SK-N-SH (cell line): ENCODE results near the gene RPL27. TPM values are rescaled to one million over a fixed set of nuclear protein-coding genes. Genes with fewer than 3 reads are reported as not detected.

Experiments used
- CTCF ChIA-PET: fragments of 300-600, 350-600 bp; formaldehyde crosslinking; extraction: SDS; loops from one replicate; lab custom pipeline; 2021; lab: Yijun Ruan, JAX
- POLR2A ChIA-PET: fragments of 350-600 bp; sonication (Branson Sonifier 250); formaldehyde crosslinking; extraction: SDS; loops from one replicate; lab custom pipeline; 2020; ENCODE audit warnings: antibody characterized with exemption, inconsistent platforms; lab: Yijun Ruan, JAX
- DNase-seq: peaks from one replicate; pipeline ENCODE4 v3.0.0; 2012
- H2AFZ ChIP-seq: fragments of 200-600 bp; sonication (generic); 2 replicates; pipeline ENCODE4 v1.8.1; 2016; ENCODE audit warnings: antibody characterized with exemption, mild to moderate bottlenecking, low read depth
- H3F3A ChIP-seq: fragments of 200-600 bp; sonication (generic); replicated peaks from 2 replicates; pipeline ENCODE3; 2016; ENCODE audit warnings: antibody characterized with exemption, mild to moderate bottlenecking; ENCODE audit not compliant: insufficient read depth
- H3K27ac ChIP-seq, 2 experiments: fragments of 200-500 bp in 1 of 2; fragments of 200-600 bp in 1 of 2; sonication (Bioruptor generic) in 1 of 2; sonication (generic), shearing (Covaris generic) in 1 of 2; 2 replicates each; pipeline versions ENCODE4 v1.5.1 to v1.6.1; 2014 to 2016; ENCODE audit warnings: low read depth in 2 of 2, inconsistent platforms in 1 of 2, low read length in 1 of 2, mild to moderate bottlenecking in 1 of 2, mixed read lengths in 1 of 2
- H3K27me3 ChIP-seq: fragments of 200-600 bp; sonication (generic), shearing (Covaris generic); 2 replicates; pipeline ENCODE4 v1.6.1; 2016; ENCODE audit warnings: mixed run types; ENCODE audit not compliant: insufficient read depth
- H3K36me3 ChIP-seq, 2 experiments: fragments of 200-500 bp in 1 of 2; fragments of 200-600 bp in 1 of 2; sonication (Bioruptor generic) in 1 of 2; sonication (generic) in 1 of 2; replicated peaks in 1 of 2; 2 replicates each; pipeline versions ENCODE3 to v1.5.1; 2014 to 2016; ENCODE audit warnings: low read length in 1 of 2, mild to moderate bottlenecking in 1 of 2; ENCODE audit not compliant: insufficient read depth in 2 of 2, control insufficient read depth in 1 of 2
- H3K4me1 ChIP-seq, 2 experiments: fragments of 200-500 bp in 1 of 2; fragments of 200-600 bp in 1 of 2; sonication (Bioruptor generic) in 1 of 2; sonication (generic), shearing (Covaris generic) in 1 of 2; 2 replicates each; pipeline versions ENCODE4 v1.5.1 to v1.6.1; 2014 to 2016; ENCODE audit warnings: low read depth in 1 of 2, low read length in 1 of 2, mixed run types in 1 of 2; ENCODE audit not compliant: insufficient read depth in 2 of 2, control insufficient read depth in 1 of 2
- H3K4me2 ChIP-seq: fragments of 200-600 bp; sonication (generic), shearing (Covaris generic); 2 replicates; pipeline ENCODE4 v1.6.1; 2017; ENCODE audit warnings: mixed run types
- H3K4me3 ChIP-seq, 2 experiments: fragments of 200-500 bp in 1 of 2; fragments of 200-600 bp in 1 of 2; sonication (Bioruptor generic) in 1 of 2; sonication (generic), shearing (Covaris generic) in 1 of 2; 2 replicates each; pipeline versions ENCODE4 v1.5.1 to v1.8.1; 2014 to 2016; ENCODE audit warnings: low read depth in 2 of 2, inconsistent platforms in 1 of 2, low read length in 1 of 2, mild to moderate bottlenecking in 1 of 2, mixed read lengths in 1 of 2, moderate library complexity in 1 of 2
- H3K79me2 ChIP-seq: fragments of 200-600 bp; sonication (generic); 2 replicates; pipeline ENCODE4 v1.8.1; 2017; ENCODE audit warnings: mild to moderate bottlenecking; ENCODE audit not compliant: insufficient read depth
- H3K9ac ChIP-seq: fragments of 200-600 bp; sonication (generic); 2 replicates; pipeline ENCODE4 v1.6.1; 2017; ENCODE audit warnings: mixed run types
- H3K9me2 ChIP-seq: fragments of 200-600 bp; sonication (generic); 2 replicates; pipeline ENCODE4 v1.6.1; 2017; ENCODE audit warnings: mixed run types
- H3K9me3 ChIP-seq: fragments of 200-600 bp; sonication (generic); 2 replicates; pipeline ENCODE4 v1.6.1; 2017; ENCODE audit warnings: mixed run types, mild to moderate bottlenecking, moderate library complexity
- H4K20me1 ChIP-seq: fragments of 200-600 bp; sonication (generic); 2 replicates; pipeline ENCODE4 v1.6.1; 2017; ENCODE audit warnings: mild to moderate bottlenecking, mixed run types; ENCODE audit not compliant: insufficient read depth
- CHD2 ChIP-seq: fragments of 150-350 bp; IDR thresholded peaks from 2 replicates; pipeline ENCODE4 v1.6.1; 2018; ENCODE audit warnings: low read length; ENCODE audit not compliant: partially characterized antibody
- EZH2phosphoT487 ChIP-seq: fragments of 200-600 bp; sonication (generic); IDR thresholded peaks from 2 replicates; pipeline ENCODE4 v1.6.1; 2017; ENCODE audit warnings: low read depth, mixed run types, mild to moderate bottlenecking, antibody characterized with exemption, moderate library complexity, borderline replicate concordance
- MEF2A ChIP-seq: IDR thresholded peaks from 2 replicates; pipeline ENCODE4 v1.4.0; 2012; ENCODE audit warnings: low read depth, borderline replicate concordance
- POLR2AphosphoS5 ChIP-seq: IDR thresholded peaks from 2 replicates; pipeline ENCODE4 v1.6.1; 2012; ENCODE audit warnings: low read depth, low read length
- TCF12 ChIP-seq: IDR thresholded peaks from 2 replicates; pipeline ENCODE4 v1.4.0; 2012
- WGBS: methylation state at CpG from one replicate; pipeline ENCODE4 v1.1.6; 2017; ENCODE audit warnings: low lambda C conversion rate; 5-methylcytosine and 5-hydroxymethylcytosine counted together
- polyA plus RNA-seq, 3 experiments: library from polyadenylated mRNA; depleted of rRNA; stranded (reverse); fragments of >200 nt; gene quantifications; 2 replicates each; pipeline ENCODE4 v1.2.3, GENCODE V29; 2012
- TF ChIP-seq, protein P1 (sequence below): fragments of 150-350 bp; IDR thresholded peaks from 2 replicates; pipeline ENCODE4 v1.6.1; 2017; ENCODE audit warnings: antibody characterized with exemption, low read length, low read depth, borderline replicate concordance
- TF ChIP-seq, protein P2 (sequence below): fragments of 200-600 bp; sonication (generic); IDR thresholded peaks from 2 replicates; pipeline ENCODE4 v1.6.1; 2017; ENCODE audit warnings: antibody characterized with exemption, mild to moderate bottlenecking, moderate library complexity
- TF ChIP-seq, protein P3 (sequence below): IDR thresholded peaks from 2 replicates; pipeline ENCODE4 v1.4.0; 2012; ENCODE audit warnings: low read depth, borderline replicate concordance
- TF ChIP-seq, protein P4 (sequence below): IDR thresholded peaks from 2 replicates; pipeline ENCODE4 v1.4.0; 2012; ENCODE audit warnings: low read depth, borderline replicate concordance

RPL27 gene
- polyA plus RNA-seq, 1 of the 3 experiments (the other 2 are of a cell fraction): 6,383 TPM

DNA sequence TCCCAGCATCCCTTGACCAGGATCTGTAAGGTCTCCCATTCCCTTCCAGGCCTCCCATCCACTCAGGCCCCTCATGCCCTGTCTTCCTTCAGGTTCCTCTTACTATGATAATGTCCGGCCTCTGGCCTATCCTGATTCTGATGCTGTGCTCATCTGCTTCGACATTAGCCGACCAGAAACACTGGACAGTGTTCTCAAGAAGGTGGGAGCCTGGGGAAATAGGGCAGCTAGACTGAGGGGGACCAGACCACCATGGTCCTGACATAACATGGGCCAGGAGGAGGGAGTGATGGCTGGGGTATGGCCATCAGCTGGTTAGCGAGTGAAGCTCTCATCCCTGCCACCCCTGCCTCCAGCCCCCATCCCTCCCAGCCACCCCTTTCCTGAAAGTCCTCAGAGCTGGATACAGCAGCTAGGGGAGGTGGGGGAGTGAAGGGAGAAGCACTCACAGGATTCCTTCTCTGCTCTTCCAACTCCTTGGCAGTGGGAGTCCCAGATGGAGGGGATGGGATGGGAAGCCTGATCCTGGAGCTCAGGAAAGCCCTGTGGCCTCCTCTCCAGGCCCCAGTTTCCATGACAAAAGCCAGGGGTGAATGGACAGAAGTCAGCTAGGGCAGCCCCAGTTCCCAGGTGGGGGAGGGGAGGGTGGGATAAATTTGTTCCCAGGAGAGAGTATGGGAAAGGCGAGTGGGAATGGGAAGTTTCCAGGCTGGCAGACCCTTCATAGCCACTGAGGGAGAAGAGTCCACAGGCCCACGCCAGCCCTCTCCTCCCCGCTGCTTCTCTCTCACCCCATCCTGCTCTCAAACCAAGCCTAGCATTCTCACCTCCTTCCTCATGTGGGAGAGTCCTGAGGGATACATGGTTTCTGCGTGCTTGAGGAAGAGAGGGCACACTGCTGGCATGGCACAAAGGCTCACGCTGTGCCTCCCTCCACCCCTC is 29.1 kb downstream of the RPL27 start:
- CTCF ChIA-PET: interaction anchor here (0.8 kb wide), 1 partner anchor 15 kb away, joined by 3 read pairs; no protein-coding TSS in a partner anchor
- POLR2A ChIA-PET: no interaction called here
- Histone ChIP-seq H3K9me3 (no peaks in the 10 kb centered on the region), H3K4me3 (no peak overlapping the region), H3F3A (peaks cover 6% of the 10 kb centered on the region), H3K9me2 (no peaks in the 10 kb centered on the region), H2AFZ (no peak overlapping the region), H3K9ac (no peak overlapping the region), H3K27ac (no peak overlapping the region), H3K4me1 (peaks cover 0 to 5% of the 10 kb centered on the region in 2 experiments; a peak in 1 of 4 replicates), H3K79me2 (no peaks in the 10 kb centered on the region), H3K4me2 (no peak overlapping the region), H3K36me3 (no peaks in the 10 kb centered on the region), H4K20me1 (no peaks in the 10 kb centered on the region), H3K27me3 (no peaks in the 10 kb centered on the region)
- TF ChIP-seq, protein P1, sequence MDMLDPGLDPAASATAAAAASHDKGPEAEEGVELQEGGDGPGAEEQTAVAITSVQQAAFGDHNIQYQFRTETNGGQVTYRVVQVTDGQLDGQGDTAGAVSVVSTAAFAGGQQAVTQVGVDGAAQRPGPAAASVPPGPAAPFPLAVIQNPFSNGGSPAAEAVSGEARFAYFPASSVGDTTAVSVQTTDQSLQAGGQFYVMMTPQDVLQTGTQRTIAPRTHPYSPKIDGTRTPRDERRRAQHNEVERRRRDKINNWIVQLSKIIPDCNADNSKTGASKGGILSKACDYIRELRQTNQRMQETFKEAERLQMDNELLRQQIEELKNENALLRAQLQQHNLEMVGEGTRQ: no peak
- no peak for TF ChIP-seq EZH2phosphoT487
- TF ChIP-seq, protein P2, sequence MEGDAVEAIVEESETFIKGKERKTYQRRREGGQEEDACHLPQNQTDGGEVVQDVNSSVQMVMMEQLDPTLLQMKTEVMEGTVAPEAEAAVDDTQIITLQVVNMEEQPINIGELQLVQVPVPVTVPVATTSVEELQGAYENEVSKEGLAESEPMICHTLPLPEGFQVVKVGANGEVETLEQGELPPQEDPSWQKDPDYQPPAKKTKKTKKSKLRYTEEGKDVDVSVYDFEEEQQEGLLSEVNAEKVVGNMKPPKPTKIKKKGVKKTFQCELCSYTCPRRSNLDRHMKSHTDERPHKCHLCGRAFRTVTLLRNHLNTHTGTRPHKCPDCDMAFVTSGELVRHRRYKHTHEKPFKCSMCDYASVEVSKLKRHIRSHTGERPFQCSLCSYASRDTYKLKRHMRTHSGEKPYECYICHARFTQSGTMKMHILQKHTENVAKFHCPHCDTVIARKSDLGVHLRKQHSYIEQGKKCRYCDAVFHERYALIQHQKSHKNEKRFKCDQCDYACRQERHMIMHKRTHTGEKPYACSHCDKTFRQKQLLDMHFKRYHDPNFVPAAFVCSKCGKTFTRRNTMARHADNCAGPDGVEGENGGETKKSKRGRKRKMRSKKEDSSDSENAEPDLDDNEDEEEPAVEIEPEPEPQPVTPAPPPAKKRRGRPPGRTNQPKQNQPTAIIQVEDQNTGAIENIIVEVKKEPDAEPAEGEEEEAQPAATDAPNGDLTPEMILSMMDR: no peak
- TF ChIP-seq MEF2A: no peak
- TF ChIP-seq, protein P3, sequence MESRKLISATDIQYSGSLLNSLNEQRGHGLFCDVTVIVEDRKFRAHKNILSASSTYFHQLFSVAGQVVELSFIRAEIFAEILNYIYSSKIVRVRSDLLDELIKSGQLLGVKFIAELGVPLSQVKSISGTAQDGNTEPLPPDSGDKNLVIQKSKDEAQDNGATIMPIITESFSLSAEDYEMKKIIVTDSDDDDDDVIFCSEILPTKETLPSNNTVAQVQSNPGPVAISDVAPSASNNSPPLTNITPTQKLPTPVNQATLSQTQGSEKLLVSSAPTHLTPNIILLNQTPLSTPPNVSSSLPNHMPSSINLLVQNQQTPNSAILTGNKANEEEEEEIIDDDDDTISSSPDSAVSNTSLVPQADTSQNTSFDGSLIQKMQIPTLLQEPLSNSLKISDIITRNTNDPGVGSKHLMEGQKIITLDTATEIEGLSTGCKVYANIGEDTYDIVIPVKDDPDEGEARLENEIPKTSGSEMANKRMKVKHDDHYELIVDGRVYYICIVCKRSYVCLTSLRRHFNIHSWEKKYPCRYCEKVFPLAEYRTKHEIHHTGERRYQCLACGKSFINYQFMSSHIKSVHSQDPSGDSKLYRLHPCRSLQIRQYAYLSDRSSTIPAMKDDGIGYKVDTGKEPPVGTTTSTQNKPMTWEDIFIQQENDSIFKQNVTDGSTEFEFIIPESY: no peak
- TF ChIP-seq POLR2AphosphoS5: no peak
- TF ChIP-seq TCF12: no peak
- no peak for TF ChIP-seq CHD2
- TF ChIP-seq, protein P4, sequence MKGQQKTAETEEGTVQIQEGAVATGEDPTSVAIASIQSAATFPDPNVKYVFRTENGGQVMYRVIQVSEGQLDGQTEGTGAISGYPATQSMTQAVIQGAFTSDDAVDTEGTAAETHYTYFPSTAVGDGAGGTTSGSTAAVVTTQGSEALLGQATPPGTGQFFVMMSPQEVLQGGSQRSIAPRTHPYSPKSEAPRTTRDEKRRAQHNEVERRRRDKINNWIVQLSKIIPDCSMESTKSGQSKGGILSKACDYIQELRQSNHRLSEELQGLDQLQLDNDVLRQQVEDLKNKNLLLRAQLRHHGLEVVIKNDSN: no peak
- no peak for DNase-seq
- 84% methylated on average over 8 of the region's 9 CpGs for WGBS
